Measurements from ENCODE around the gene UBXN11.

UBXN11 gene

GRCh38 chr1:26277261-26277661 is 29.2 kb downstream of the UBXN11 start:
- DNase-seq: no peak
- intact Hi-C loops (cut with DNase I): loop anchor here (5.0 kb wide), 1 partner anchor 45 kb away; the partner anchor contains the start of gene CEP85

GRCh38 chr1:26276432-26276838 is 30.0 kb downstream of the UBXN11 start:
- DNase-seq: no peak

GRCh38 chr1:26275580-26276431 is 30.6 kb downstream of the UBXN11 start:
- intact Hi-C loops (cut with DNase I): loop anchor here (2.0 to 5.0 kb wide), 2 partner anchors 44 to 45 kb away; partner anchors contain the start of gene CEP85
- peak in 8 of 10 donors; percentile 55 to 95 (median 78) for DNase-seq

More at GRCh38 chr1:26276432-26276838, 30.0 kb downstream of the UBXN11 start:
- intact Hi-C loops (cut with DNase I): loop anchor here (5.0 kb wide), 1 partner anchor 44 kb away; the partner anchor contains the start of gene CEP85

- intact Hi-C loops (cut with DNase I): loop anchor here (2.0 to 5.0 kb wide), 2 partner anchors 43 to 46 kb away; partner anchors contain the start of gene CEP85
- no peak for DNase-seq
Observed at GRCh38 chr1:26274801-26275425, 31.5 kb downstream of the UBXN11 start.

GRCh38 chr1:26269198-26269550 is 37.3 kb downstream of the UBXN11 start:
- DNase-seq: no peak
- intact Hi-C loops (cut with DNase I): no loop called here

GRCh38 chr1:26268290-26269197 is 37.9 kb downstream of the UBXN11 start:
- intact Hi-C loops (cut with DNase I): no loop called here
- no peak for DNase-seq

GRCh38 chr1:26265405-26265804 is 41.0 kb downstream of the UBXN11 start:
- DNase-seq: no peak
- intact Hi-C loops (cut with DNase I): no loop called here

- no peak for DNase-seq
- intact Hi-C loops (cut with DNase I): no loop called here
Observed at GRCh38 chr1:26263212-26263611, 43.2 kb downstream of the UBXN11 start.

GRCh38 chr1:26259578-26259977 is 46.9 kb downstream of the UBXN11 start:
- DNase-seq: no peak
- intact Hi-C loops (cut with DNase I): no loop called here

- no peak for DNase-seq
- intact Hi-C loops (cut with DNase I): no loop called here
Observed at GRCh38 chr1:26259005-26259404, 47.4 kb downstream of the UBXN11 start.

- DNase-seq: no peak
- intact Hi-C loops (cut with DNase I): no loop called here
Observed at GRCh38 chr1:26257222-26257621, 49.2 kb downstream of the UBXN11 start.

GRCh38 chr1:26254404-26254803 is 52.0 kb downstream of the UBXN11 start:
- DNase-seq: no peak
- intact Hi-C loops (cut with DNase I): no loop called here

GRCh38 chr1:26252718-26253117 is 53.7 kb downstream of the UBXN11 start:
- intact Hi-C loops (cut with DNase I): no loop called here
- no peak for DNase-seq

GRCh38 chr1:26239936-26240335 is 66.5 kb downstream of the UBXN11 start:
- peak in 1 of 10 donors; percentile 31 for DNase-seq
- intact Hi-C loops (cut with DNase I): no loop called here

GRCh38 chr1:26237230-26237966 is 69.0 kb downstream of the UBXN11 start:
- DNase-seq: no peak
- intact Hi-C loops (cut with DNase I): no loop called here

GRCh38 chr1:26234644-26235370 is 71.6 kb downstream of the UBXN11 start:
- DNase-seq: peak in 1 of 10 donors; percentile 15
- intact Hi-C loops (cut with DNase I): loop anchor here (5.0 kb wide), 3 partner anchors 42 to 123 kb away; partner anchors contain the start of genes C1orf232, PDIK1L and ZNF593

- intact Hi-C loops (cut with DNase I): loop anchor here (5.0 kb wide), 3 partner anchors 43 to 122 kb away; partner anchors contain the start of genes C1orf232, PDIK1L and ZNF593
- peak; percentile 96 to 100 (median 99) for DNase-seq
Observed at GRCh38 chr1:26233903-26234643, 72.4 kb downstream of the UBXN11 start, which contains the start of gene CEP85. Gene CEP85 (plus strand): TSS chr1:26234200. CDS start chr1:26239784, 5,584 bp downstream.
